Neural progenitor cell (in vitro differentiated cells): ENCODE data around the gene CXCL6. TPM values are rescaled to one million over a fixed set of nuclear protein-coding genes. Genes with fewer than 3 reads are reported as not detected.

Experiments
- DNase-seq: peaks from one replicate; pipeline ENCODE4 v3.0.0-alpha.2; 2016; ENCODE audit warnings: low spot score
- H2AFZ ChIP-seq: fragments of 200-600 bp; sonication (generic); replicated peaks from 2 replicates; pipeline ENCODE4 v1.6.1; 2016; ENCODE audit warnings: antibody characterized with exemption
- H3F3A ChIP-seq: fragments of 200-600 bp; sonication (generic); 2 replicates; pipeline ENCODE4 v1.6.1; 2016; ENCODE audit warnings: antibody characterized with exemption, low read depth
- H3K27ac ChIP-seq: fragments of 200-600 bp; sonication (generic); 2 replicates; pipeline ENCODE4 v1.5.1; 2016; ENCODE audit warnings: mild to moderate bottlenecking
- H3K27me3 ChIP-seq: fragments of 200-600 bp; sonication (generic); 2 replicates; pipeline ENCODE4 v1.6.1; 2016; ENCODE audit warnings: mild to moderate bottlenecking, moderate library complexity
- H3K36me3 ChIP-seq: fragments of 200-600 bp; sonication (generic); 2 replicates; pipeline ENCODE4 v1.5.1; 2016
- H3K4me1 ChIP-seq: fragments of 200-600 bp; sonication (generic); 2 replicates; pipeline ENCODE4 v1.6.1; 2016; ENCODE audit warnings: mixed run types
- H3K4me2 ChIP-seq: fragments of 200-600 bp; sonication (generic); 2 replicates; pipeline ENCODE4 v1.6.1; 2016
- H3K4me3 ChIP-seq: fragments of 200-600 bp; sonication (generic); 2 replicates; pipeline ENCODE4 v1.5.1; 2016
- H3K79me2 ChIP-seq: fragments of 200-600 bp; sonication (generic); 2 replicates; pipeline ENCODE4 v1.6.1; 2016; ENCODE audit warnings: low read depth
- H3K9ac ChIP-seq: fragments of 200-600 bp; sonication (generic); 2 replicates; pipeline ENCODE4 v1.6.1; 2016
- H3K9me3 ChIP-seq: fragments of 200-600 bp; sonication (generic); 2 replicates; pipeline ENCODE4 v1.5.1; 2016; ENCODE audit warnings: low read depth
- H4K20me1 ChIP-seq: fragments of 200-600 bp; sonication (generic); 2 replicates; pipeline ENCODE4 v1.6.1; 2016; ENCODE audit warnings: low read depth
- H3K27ac Mint-ChIP-seq: 3 replicates; pipeline ENCODE4 v1.8.0; 2021; ENCODE audit warnings: mixed read lengths
- H3K27me3 Mint-ChIP-seq: 2 replicates; pipeline ENCODE4 v1.8.0; 2022; ENCODE audit warnings: low read depth, mild to moderate bottlenecking, inconsistent platforms, moderate library complexity, mixed read lengths; ENCODE audit not compliant: insufficient read depth
- H3K36me3 Mint-ChIP-seq: 3 replicates; pipeline ENCODE4 v1.8.0; 2021; ENCODE audit warnings: mixed read lengths
- H3K4me1 Mint-ChIP-seq: 3 replicates; pipeline ENCODE4 v1.8.0; 2021; ENCODE audit warnings: mixed read lengths
- H3K4me3 Mint-ChIP-seq: 3 replicates; pipeline ENCODE4 v1.8.0; 2021; ENCODE audit warnings: mild to moderate bottlenecking, moderate library complexity, mixed read lengths
- H3K9me3 Mint-ChIP-seq: 3 replicates; pipeline ENCODE4 v1.8.0; 2020; ENCODE audit warnings: mixed read lengths
- EZH2 ChIP-seq: fragments of 200-600 bp; sonication (generic); IDR thresholded peaks from 2 replicates; pipeline ENCODE4 v1.6.1; 2017; ENCODE audit warnings: antibody characterized with exemption, mild to moderate bottlenecking, moderate library complexity
- EZH2phosphoT487 ChIP-seq: fragments of 200-600 bp; sonication (generic); IDR thresholded peaks from 2 replicates; pipeline ENCODE4 v1.6.1; 2017; ENCODE audit warnings: antibody characterized with exemption
- total RNA-seq: library from RNA; depleted of rRNA; stranded (reverse); fragments of >200 nt; gene quantifications from 2 replicates; pipeline ENCODE4 v1.2.3, GENCODE V29; 2015; ENCODE audit warnings: low replicate concordance
- TF ChIP-seq, protein P1 (sequence below): fragments of 200-600 bp; sonication (generic); IDR thresholded peaks from 2 replicates; pipeline ENCODE4 v1.5.1; 2017; ENCODE audit warnings: antibody characterized with exemption, mild to moderate bottlenecking

Gene CXCL6
- total RNA-seq, 1 donor from 2014 or later = 0.71 TPM

DNA sequence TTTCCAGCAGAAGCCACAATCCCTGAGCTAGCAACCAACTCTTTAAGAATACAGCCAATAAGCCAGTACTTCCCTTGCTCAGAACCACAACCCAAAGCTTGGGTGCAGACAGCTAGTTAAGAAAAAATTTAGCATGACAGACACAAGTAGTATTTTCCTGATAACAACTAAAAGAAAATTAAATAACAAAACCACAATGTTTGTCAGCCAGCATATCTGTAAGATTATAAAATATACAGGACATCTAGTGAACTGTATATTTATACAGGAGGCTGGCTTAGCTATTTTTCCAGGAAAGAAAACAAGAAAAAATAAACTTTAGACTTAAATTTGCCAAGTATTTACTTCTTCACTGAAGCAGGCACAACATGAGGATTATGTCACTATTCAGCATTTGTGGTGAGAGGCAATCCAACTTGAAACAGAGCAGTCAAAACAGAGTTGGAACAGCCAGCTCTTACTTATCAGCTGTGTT, 23.2 kb downstream of the CXCL6 start:
- no peaks in the 10 kb centered on the region for H3K36me3 Mint-ChIP-seq
- peaks cover 4% of the 10 kb centered on the region for H3K27me3 Mint-ChIP-seq
- Histone ChIP-seq H3K36me3 (no peaks in the 10 kb centered on the region), H3K4me3 (no peak overlapping the region), H3K27ac (no peak overlapping the region), H4K20me1 (no peaks in the 10 kb centered on the region), H3K9ac (no peak overlapping the region), H3K79me2 (no peaks in the 10 kb centered on the region), H3K9me3 (no peaks in the 10 kb centered on the region), H2AFZ (no peak overlapping the region), H3K4me1 (peaks cover 3% of the 10 kb centered on the region), H3K4me2 (no peak overlapping the region), H3K27me3 (peaks cover under 1% of the 10 kb centered on the region), H3F3A (no peaks in the 10 kb centered on the region)
- H3K4me1 Mint-ChIP-seq = no peaks in the 10 kb centered on the region
- no peaks in the 10 kb centered on the region for H3K9me3 Mint-ChIP-seq
- no peak for DNase-seq
- H3K4me3 Mint-ChIP-seq = no peak overlapping the region
- TF ChIP-seq EZH2 (no peak), EZH2phosphoT487 (no peak)
- TF ChIP-seq, protein P1, sequence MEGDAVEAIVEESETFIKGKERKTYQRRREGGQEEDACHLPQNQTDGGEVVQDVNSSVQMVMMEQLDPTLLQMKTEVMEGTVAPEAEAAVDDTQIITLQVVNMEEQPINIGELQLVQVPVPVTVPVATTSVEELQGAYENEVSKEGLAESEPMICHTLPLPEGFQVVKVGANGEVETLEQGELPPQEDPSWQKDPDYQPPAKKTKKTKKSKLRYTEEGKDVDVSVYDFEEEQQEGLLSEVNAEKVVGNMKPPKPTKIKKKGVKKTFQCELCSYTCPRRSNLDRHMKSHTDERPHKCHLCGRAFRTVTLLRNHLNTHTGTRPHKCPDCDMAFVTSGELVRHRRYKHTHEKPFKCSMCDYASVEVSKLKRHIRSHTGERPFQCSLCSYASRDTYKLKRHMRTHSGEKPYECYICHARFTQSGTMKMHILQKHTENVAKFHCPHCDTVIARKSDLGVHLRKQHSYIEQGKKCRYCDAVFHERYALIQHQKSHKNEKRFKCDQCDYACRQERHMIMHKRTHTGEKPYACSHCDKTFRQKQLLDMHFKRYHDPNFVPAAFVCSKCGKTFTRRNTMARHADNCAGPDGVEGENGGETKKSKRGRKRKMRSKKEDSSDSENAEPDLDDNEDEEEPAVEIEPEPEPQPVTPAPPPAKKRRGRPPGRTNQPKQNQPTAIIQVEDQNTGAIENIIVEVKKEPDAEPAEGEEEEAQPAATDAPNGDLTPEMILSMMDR = no peak
- H3K27ac Mint-ChIP-seq = no peak overlapping the region

DNA sequence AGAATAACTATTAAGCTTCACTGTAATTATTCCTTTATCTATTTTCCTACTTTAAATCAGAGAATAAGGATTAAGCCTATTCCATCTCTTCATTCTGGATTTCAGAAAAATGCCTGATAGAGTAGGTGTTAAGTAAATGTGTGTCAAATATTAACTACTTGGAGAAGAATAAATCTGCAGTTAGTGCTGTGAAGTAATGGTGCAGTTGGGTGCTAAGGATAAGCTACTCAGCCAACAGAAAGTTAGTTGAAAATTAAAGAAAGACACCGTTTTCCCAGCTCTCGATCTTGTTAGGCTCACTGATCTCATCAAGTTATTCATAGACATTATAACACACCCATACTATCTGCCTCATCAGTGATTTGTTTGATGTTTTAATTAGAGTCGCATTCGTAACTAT, 23.7 kb downstream of the CXCL6 start:
- H3K27me3 Mint-ChIP-seq = peaks cover 4% of the 10 kb centered on the region
- Histone ChIP-seq H3K27me3 (no peaks in the 10 kb centered on the region), H3F3A (no peaks in the 10 kb centered on the region), H3K4me1 (peaks cover 3% of the 10 kb centered on the region), H3K27ac (no peak overlapping the region), H3K9me3 (no peaks in the 10 kb centered on the region), H2AFZ (no peak overlapping the region), H3K4me2 (no peak overlapping the region), H4K20me1 (no peaks in the 10 kb centered on the region), H3K79me2 (no peaks in the 10 kb centered on the region), H3K36me3 (no peaks in the 10 kb centered on the region), H3K4me3 (no peak overlapping the region), H3K9ac (no peak overlapping the region)
- TF ChIP-seq, protein P1 = no peak
- TF ChIP-seq EZH2 (no peak), EZH2phosphoT487 (no peak)
- no peaks in the 10 kb centered on the region for H3K9me3 Mint-ChIP-seq
- H3K36me3 Mint-ChIP-seq = no peaks in the 10 kb centered on the region
- H3K27ac Mint-ChIP-seq = no peak overlapping the region
- H3K4me1 Mint-ChIP-seq = peaks cover 3% of the 10 kb centered on the region
- no peak overlapping the region for H3K4me3 Mint-ChIP-seq
- no peak for DNase-seq

DNA sequence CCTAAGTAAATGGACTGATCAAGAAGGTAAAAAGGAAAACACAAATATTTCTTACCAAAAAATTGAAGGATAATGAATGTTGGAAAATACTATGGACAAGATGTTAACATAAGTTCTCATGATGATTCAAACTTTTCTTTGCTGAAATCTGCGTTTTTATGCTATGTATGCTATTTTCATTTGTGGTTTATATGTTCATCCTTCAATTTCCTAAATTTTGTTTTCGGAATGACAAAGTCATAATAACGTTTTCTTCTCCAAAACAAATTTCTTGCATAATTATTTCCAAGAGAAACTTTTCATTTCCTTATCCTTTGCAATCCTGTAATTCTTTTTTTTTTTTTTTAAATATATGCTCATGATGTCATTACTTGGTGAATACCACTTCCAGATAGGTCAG, 24.4 kb downstream of the CXCL6 start:
- Histone ChIP-seq H3K79me2 (no peaks in the 10 kb centered on the region), H3K4me3 (no peak overlapping the region), H3K4me2 (no peak overlapping the region), H3K27ac (no peak overlapping the region), H3K9ac (no peak overlapping the region), H3K36me3 (no peaks in the 10 kb centered on the region), H2AFZ (no peak overlapping the region), H3K27me3 (peaks cover under 1% of the 10 kb centered on the region), H4K20me1 (no peaks in the 10 kb centered on the region), H3K9me3 (no peaks in the 10 kb centered on the region), H3K4me1 (peaks cover 3% of the 10 kb centered on the region), H3F3A (no peaks in the 10 kb centered on the region)
- no peak for DNase-seq
- no peaks in the 10 kb centered on the region for H3K9me3 Mint-ChIP-seq
- peaks cover 4% of the 10 kb centered on the region for H3K27me3 Mint-ChIP-seq
- no peaks in the 10 kb centered on the region for H3K36me3 Mint-ChIP-seq
- peaks cover 3% of the 10 kb centered on the region for H3K4me1 Mint-ChIP-seq
- TF ChIP-seq EZH2phosphoT487 (no peak), EZH2 (no peak)
- TF ChIP-seq, protein P1 = no peak
- H3K4me3 Mint-ChIP-seq = no peak overlapping the region
- H3K27ac Mint-ChIP-seq = no peak overlapping the region
